Smooth muscle cell (in vitro differentiated cells): ENCODE results near the gene HDAC3. TPM values are rescaled to one million over a fixed set of nuclear protein-coding genes. Genes with fewer than 3 reads are reported as not detected.

ENCODE experiments used
- DNase-seq: peaks from one replicate; lab custom pipeline; 2025; ENCODE audit not compliant: unreplicated experiment; lab: John Stamatoyannopoulos, UW
- H2AFZ ChIP-seq: fragments of 200-600 bp; sonication (generic); 2 replicates; pipeline ENCODE4 v1.6.0; 2016; ENCODE audit warnings: antibody characterized with exemption, low read depth, mild to moderate bottlenecking
- H3F3A ChIP-seq: fragments of 200-600 bp; sonication (generic); 2 replicates; pipeline ENCODE4 v1.6.0; 2017; ENCODE audit warnings: antibody characterized with exemption, low read depth
- H3K27ac ChIP-seq: fragments of 200-600 bp; sonication (generic); 2 replicates; pipeline ENCODE4 v1.5.1; 2016; ENCODE audit warnings: low read depth, mild to moderate bottlenecking
- H3K27me3 ChIP-seq: fragments of 200-600 bp; sonication (generic); 2 replicates; pipeline ENCODE4 v1.6.1; 2016; ENCODE audit warnings: low read depth, mild to moderate bottlenecking
- H3K36me3 ChIP-seq: fragments of 200-600 bp; sonication (generic); 2 replicates; pipeline ENCODE4 v1.5.1; 2016; ENCODE audit warnings: low read depth
- H3K4me1 ChIP-seq: fragments of 200-600 bp; sonication (generic); 2 replicates; pipeline ENCODE4 v1.5.1; 2016; ENCODE audit warnings: low read depth
- H3K4me2 ChIP-seq: fragments of 200-600 bp; sonication (generic); 2 replicates; pipeline ENCODE4 v1.6.0; 2016; ENCODE audit warnings: mild to moderate bottlenecking
- H3K4me3 ChIP-seq: fragments of 200-600 bp; sonication (generic); 2 replicates; pipeline ENCODE4 v1.5.1; 2016; ENCODE audit warnings: mild to moderate bottlenecking
- H3K79me2 ChIP-seq: fragments of 200-600 bp; sonication (generic); 2 replicates; pipeline ENCODE4 v1.6.0; 2016; ENCODE audit warnings: low read depth, mild to moderate bottlenecking
- H3K9ac ChIP-seq: fragments of 200-600 bp; sonication (generic); 2 replicates; pipeline ENCODE4 v1.6.0; 2016; ENCODE audit warnings: low read depth
- H3K9me3 ChIP-seq: fragments of 200-600 bp; sonication (generic); replicated peaks from 2 replicates; pipeline ENCODE4 v1.5.1; 2016; ENCODE audit warnings: low read depth
- H4K20me1 ChIP-seq: fragments of 200-600 bp; sonication (generic); 2 replicates; pipeline ENCODE4 v1.6.0; 2016; ENCODE audit warnings: low read depth
- CTCF ChIP-seq: fragments of 200-600 bp; sonication (generic); IDR thresholded peaks from 2 replicates; pipeline ENCODE4 v1.5.1; 2017; ENCODE audit warnings: borderline replicate concordance, mild to moderate bottlenecking, antibody characterized with exemption; ENCODE audit not compliant: insufficient read depth, poor library complexity, severe bottlenecking
- WGBS: methylation state at CpG from one replicate; pipeline ENCODE4 v1.1.7; 2016; ENCODE audit warnings: low lambda C conversion rate; 5-methylcytosine and 5-hydroxymethylcytosine counted together
- polyA plus RNA-seq: library from polyadenylated mRNA; unstranded; fragments of >200 nt; fragmentation: Nextera tagmentation; extraction: Ambion mirVana; gene quantifications from 2 replicates; pipeline ENCODE4 v1.2.1, GENCODE V29; 2016
- total RNA-seq: library from RNA; depleted of rRNA; stranded (reverse); fragments of >200 nt; gene quantifications from 2 replicates; pipeline ENCODE4 v1.2.3, GENCODE V29; 2014

The HDAC3 gene
- total and polyA plus RNA-seq, 2 experiments from 2014 or later, result 50.2 to 66.9 TPM

- no peak for DNase-seq
- H3K4me2 ChIP-seq, result no peak overlapping the region
- no peaks in the 10 kb centered on the region for H3K36me3 ChIP-seq
- no peaks in the 10 kb centered on the region for H3K79me2 ChIP-seq
- no peak overlapping the region for H3K27ac ChIP-seq
- H2AFZ ChIP-seq, result no peak overlapping the region
- 97% methylated on average over 9 of the region's 9 CpGs for WGBS
- no peak overlapping the region for H3K4me3 ChIP-seq
- no peaks in the 10 kb centered on the region for H3K27me3 ChIP-seq
- H4K20me1 ChIP-seq, result no peaks in the 10 kb centered on the region
- no peak for TF ChIP-seq CTCF
- H3K9me3 ChIP-seq, result no peaks in the 10 kb centered on the region
- no peak overlapping the region for H3K9ac ChIP-seq
- peaks cover 3% of the 10 kb centered on the region for H3K4me1 ChIP-seq
- H3F3A ChIP-seq, result no peaks in the 10 kb centered on the region
Observed at GRCh38 chr5:141656396-141656795, 19.7 kb upstream of the HDAC3 start.

- Histone ChIP-seq H4K20me1 (no peaks in the 10 kb centered on the region), H3K9ac (no peak overlapping the region), H3K27me3 (no peaks in the 10 kb centered on the region), H3K4me3 (no peak overlapping the region), H3F3A (no peaks in the 10 kb centered on the region), H3K4me2 (no peak overlapping the region), H3K36me3 (no peaks in the 10 kb centered on the region), H3K9me3 (no peaks in the 10 kb centered on the region), H3K27ac (peak overlapping the region; percentile 38), H3K79me2 (no peaks in the 10 kb centered on the region), H3K4me1 (peaks cover 3% of the 10 kb centered on the region), H2AFZ (no peak overlapping the region)
- TF ChIP-seq CTCF, result no peak
- 92% methylated on average over 6 of the region's 7 CpGs for WGBS
- no peak for DNase-seq
Observed at GRCh38 chr5:141655020-141655419, 18.4 kb upstream of the HDAC3 start.

GRCh38 chr5:141654298-141654697 is 17.6 kb upstream of the HDAC3 start:
- Histone ChIP-seq H3K36me3 (no peaks in the 10 kb centered on the region), H3K79me2 (no peaks in the 10 kb centered on the region), H3K4me1 (peaks cover 3% of the 10 kb centered on the region), H4K20me1 (no peaks in the 10 kb centered on the region), H3K4me3 (no peak overlapping the region), H3K4me2 (peak overlapping the region; percentile 1), H2AFZ (no peak overlapping the region), H3K9ac (no peak overlapping the region), H3F3A (no peaks in the 10 kb centered on the region), H3K9me3 (no peaks in the 10 kb centered on the region), H3K27me3 (no peaks in the 10 kb centered on the region), H3K27ac (peak overlapping the region; percentile 66)
- WGBS, result 39% methylated on average over 2 of the region's 2 CpGs
- TF ChIP-seq CTCF, result no peak
- no peak for DNase-seq

GRCh38 chr5:141651728-141652105 is 15.1 kb upstream of the HDAC3 start:
- no peak overlapping the region for H3K27ac ChIP-seq

More at GRCh38 chr5:141651728-141652105, 15.1 kb upstream of the HDAC3 start:
- Histone ChIP-seq H3K79me2 (no peaks in the 10 kb centered on the region), H3K4me1 (peaks cover 3% of the 10 kb centered on the region), H3K27me3 (no peaks in the 10 kb centered on the region), H3K4me3 (peak overlapping the region; percentile 66), H3K4me2 (peak overlapping the region; percentile 95), H3K9ac (peak overlapping the region; percentile 29), H3K36me3 (no peaks in the 10 kb centered on the region), H2AFZ (peak overlapping the region; percentile 70), H3K9me3 (no peaks in the 10 kb centered on the region), H4K20me1 (no peaks in the 10 kb centered on the region), H3F3A (no peaks in the 10 kb centered on the region)
- DNase-seq, result no peak
- no peak for TF ChIP-seq CTCF
- WGBS, result 61% methylated on average over 9 of the region's 9 CpGs
